AG09309 (cell line): ENCODE results near the gene JADE3.

Source experiments
- DNase-seq: peaks from one replicate; pipeline ENCODE4 v3.0.0-alpha.2; 2010; ENCODE audit warnings: low read depth
- H3K4me3 ChIP-seq: 2 replicates; pipeline ENCODE4 v1.5.1; 2011; ENCODE audit warnings: mild to moderate bottlenecking, low read depth, low read length, moderate library complexity; ENCODE audit not compliant: control insufficient read depth
- CTCF ChIP-seq: IDR thresholded peaks from 2 replicates; pipeline ENCODE4 v1.5.1; 2011; ENCODE audit warnings: mild to moderate bottlenecking, low read depth, low read length, inconsistent platforms; ENCODE audit not compliant: insufficient read depth, control insufficient read depth; ENCODE audit errors: missing control alignments

JADE3 gene

GRCh38 chrX:46882266-46882665 is 30.0 kb upstream of the JADE3 start:
- TF ChIP-seq CTCF: no peak
- no peak for DNase-seq
- H3K4me3 ChIP-seq: no peak overlapping the region

- DNase-seq: no peak
- TF ChIP-seq CTCF: no peak
- H3K4me3 ChIP-seq: no peak overlapping the region
Observed at GRCh38 chrX:46884799-46885198, 27.4 kb upstream of the JADE3 start.

- H3K4me3 ChIP-seq: no peak overlapping the region
- no peak for DNase-seq
- TF ChIP-seq CTCF: no peak
Observed at GRCh38 chrX:46898207-46898606, 14.0 kb upstream of the JADE3 start.

- TF ChIP-seq CTCF: peak; percentile 54
- peak; percentile 14 for DNase-seq
- peak overlapping the region; percentile 70 for H3K4me3 ChIP-seq
Observed at GRCh38 chrX:46903458-46904242, 8.6 kb upstream of the JADE3 start.

- H3K4me3 ChIP-seq: no peak overlapping the region
- no peak for DNase-seq
- TF ChIP-seq CTCF: no peak
Observed at GRCh38 chrX:46904626-46905025, 7.6 kb upstream of the JADE3 start.

GRCh38 chrX:46910415-46910814 is 1.8 kb upstream of the JADE3 start:
- H3K4me3 ChIP-seq: no peak overlapping the region
- TF ChIP-seq CTCF: no peak
- no peak for DNase-seq
